Panc1 (cell line): Measurements from ENCODE around the gene DRD4. TPM values are rescaled to one million over a fixed set of nuclear protein-coding genes. Genes with fewer than 3 reads are reported as not detected.

Experiments used
- ATAC-seq: fragments of 200-7000 bp; cut with Tn5 transposase; 2 replicates; pipeline ENCODE4 v1.9.1; 2020; ENCODE audit warnings: mild to moderate bottlenecking, moderate library complexity
- BruUV-seq: library from RNA; stranded (reverse); fragments of 400-500 nt; replicated peaks from 2 replicates; lab custom pipeline; 2021; lab: Mats Ljungman, UMichigan
- CTCF ChIA-PET: fragments of 300-600 bp; sonication (Branson Sonifier 250); formaldehyde crosslinking; loops from one replicate; lab custom pipeline; 2022; ENCODE audit warnings: antibody characterized with exemption; lab: Charles Lee
- POLR2A ChIA-PET: fragments of 300-600 bp; sonication (Branson Sonifier 250); formaldehyde crosslinking; loops from one replicate; lab custom pipeline; 2022; ENCODE audit warnings: antibody characterized with exemption; lab: Charles Lee
- DNase-seq: peaks from one replicate; pipeline ENCODE4 v3.0.0-alpha.2; 2010; ENCODE audit warnings: low read depth, low spot score
- H3K27ac ChIP-seq: 2 replicates; pipeline ENCODE4 v1.5.1; 2011; ENCODE audit warnings: mild to moderate bottlenecking, low read length, inconsistent platforms
- H3K27me3 ChIP-seq: fragments of 200-500 bp; sonication (Bioruptor generic); 2 replicates; pipeline ENCODE4 v1.6.0; 2014; ENCODE audit warnings: low read length, inconsistent platforms; ENCODE audit not compliant: control insufficient read depth, insufficient read depth
- H3K36me3 ChIP-seq: fragments of 200-500 bp; sonication (Bioruptor generic); 2 replicates; pipeline ENCODE4 v1.5.1; 2014; ENCODE audit warnings: inconsistent platforms, mild to moderate bottlenecking, low read length, moderate library complexity; ENCODE audit not compliant: control insufficient read depth, insufficient read depth
- H3K4me1 ChIP-seq: 2 replicates; pipeline ENCODE4 v1.5.1; 2011; ENCODE audit warnings: inconsistent platforms, mild to moderate bottlenecking, low read length, moderate library complexity; ENCODE audit not compliant: control insufficient read depth, insufficient read depth
- H3K4me3 ChIP-seq, 2 experiments: 2 replicates each; pipeline ENCODE4 v1.5.1; 2011 to 2012; ENCODE audit warnings: low read depth in 2 of 2, low read length in 2 of 2, mild to moderate bottlenecking in 2 of 2, inconsistent platforms in 1 of 2, moderate library complexity in 1 of 2
- H3K9me3 ChIP-seq: fragments of 200-500 bp; sonication (Bioruptor generic); 2 replicates; pipeline ENCODE4 v1.5.1; 2014; ENCODE audit warnings: low read depth, mild to moderate bottlenecking, inconsistent platforms, low read length, moderate library complexity; ENCODE audit not compliant: control insufficient read depth, insufficient read depth
- POLR2AphosphoS5 ChIP-seq: IDR thresholded peaks from 2 replicates; pipeline ENCODE4 v1.6.1; 2012; ENCODE audit warnings: mild to moderate bottlenecking, low read depth, low read length, moderate library complexity
- SIN3A ChIP-seq: IDR thresholded peaks from 2 replicates; pipeline ENCODE4 v1.6.1; 2012; ENCODE audit warnings: low read depth, mild to moderate bottlenecking, low read length, moderate library complexity, borderline replicate concordance; ENCODE audit not compliant: insufficient read depth
- TCF7L2 ChIP-seq: IDR thresholded peaks from 2 replicates; pipeline ENCODE4 v1.6.1; 2011; ENCODE audit warnings: mild to moderate bottlenecking, low read depth, low read length, inconsistent platforms
- in situ Hi-C: cut with HindIII; loops from 2 replicates; pipeline ENCODE4 v1.10.0; 2016; ENCODE audit warnings: low sequenced_read_pairs, low pct_unique_long_range_greater_than_20kb
- intact Hi-C: fragments of 100-400 bp; cut with micrococcal nuclease; formaldehyde crosslinking; loops from one replicate; pipeline ENCODE4 v1.10.0; 2022; ENCODE audit not compliant: unreplicated experiment
- total RNA-seq: library from RNA; stranded (reverse); gene quantifications from one replicate; pipeline ENCODE4 v1.2.1, GENCODE V29; 2021; ENCODE audit not compliant: unreplicated experiment
- TF ChIP-seq, protein P1 (sequence below): fragments of 450-650 bp; IDR thresholded peaks from 2 replicates; pipeline ENCODE4 v1.5.1; 2017; ENCODE audit warnings: mild to moderate bottlenecking
- TF ChIP-seq, protein P2 (sequence below), 2 experiments: IDR thresholded peaks; 2 replicates each; pipeline ENCODE4 v1.6.1; 2011 to 2012; ENCODE audit warnings: low read depth in 2 of 2, control low read depth in 1 of 2, low read length in 1 of 2, mild to moderate bottlenecking in 1 of 2, moderate library complexity in 1 of 2; ENCODE audit not compliant: insufficient read depth in 1 of 2

DRD4 gene
- total RNA-seq, 1 experiment from 2014 or later, result 0.95 TPM

DNA sequence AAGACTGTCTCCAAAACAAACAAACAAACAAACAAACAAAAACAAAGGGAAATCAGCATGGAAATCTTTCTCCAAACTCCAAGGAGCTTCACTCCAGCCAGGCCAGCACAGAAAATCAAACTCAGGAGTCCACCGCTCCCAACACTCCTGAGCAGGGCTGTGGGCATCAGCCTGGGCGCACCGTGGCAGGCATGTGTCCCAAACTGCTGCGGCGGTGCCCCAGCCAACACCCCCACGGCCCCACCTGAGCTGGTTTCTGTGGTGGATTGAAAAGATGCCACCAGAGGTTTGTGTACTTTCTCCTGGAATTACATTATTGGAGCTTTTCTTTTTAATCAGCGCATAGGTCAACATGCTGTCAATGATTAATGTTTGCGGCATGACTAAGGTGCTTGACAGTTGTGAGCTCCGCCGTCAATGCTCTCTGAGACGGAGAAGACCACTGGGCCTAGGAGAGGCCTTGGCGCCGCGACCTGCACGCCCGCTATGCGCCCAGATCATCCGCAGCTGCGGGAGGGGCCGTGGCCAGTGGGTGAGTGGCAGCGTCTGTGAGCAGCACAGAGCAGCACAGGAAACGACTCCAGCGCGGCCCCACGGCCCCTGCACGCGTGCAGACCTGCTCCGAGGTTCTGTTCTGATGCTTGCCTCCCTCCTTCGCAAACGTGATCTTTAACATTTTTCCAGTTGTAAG lies 18.1 kb downstream of the DRD4 start:
- no peaks in the 10 kb centered on the region for H3K4me1 ChIP-seq
- H3K9me3 ChIP-seq, result no peaks in the 10 kb centered on the region
- POLR2A ChIA-PET, result no interaction called here
- no peak overlapping the region for H3K4me3 ChIP-seq
- H3K27me3 ChIP-seq, result no peaks in the 10 kb centered on the region
- ATAC-seq (no peak; the same call in 1 of the 2 replicates), DNase-seq (no peak)
- BruUV-seq, result no TSS peak
- CTCF ChIA-PET, result no interaction called here
- intact Hi-C loops, result no loop called here
- in situ Hi-C loops, result no loop called here
- no peak for TF ChIP-seq TCF7L2
- TF ChIP-seq SIN3A, result no peak
- TF ChIP-seq, protein P1, sequence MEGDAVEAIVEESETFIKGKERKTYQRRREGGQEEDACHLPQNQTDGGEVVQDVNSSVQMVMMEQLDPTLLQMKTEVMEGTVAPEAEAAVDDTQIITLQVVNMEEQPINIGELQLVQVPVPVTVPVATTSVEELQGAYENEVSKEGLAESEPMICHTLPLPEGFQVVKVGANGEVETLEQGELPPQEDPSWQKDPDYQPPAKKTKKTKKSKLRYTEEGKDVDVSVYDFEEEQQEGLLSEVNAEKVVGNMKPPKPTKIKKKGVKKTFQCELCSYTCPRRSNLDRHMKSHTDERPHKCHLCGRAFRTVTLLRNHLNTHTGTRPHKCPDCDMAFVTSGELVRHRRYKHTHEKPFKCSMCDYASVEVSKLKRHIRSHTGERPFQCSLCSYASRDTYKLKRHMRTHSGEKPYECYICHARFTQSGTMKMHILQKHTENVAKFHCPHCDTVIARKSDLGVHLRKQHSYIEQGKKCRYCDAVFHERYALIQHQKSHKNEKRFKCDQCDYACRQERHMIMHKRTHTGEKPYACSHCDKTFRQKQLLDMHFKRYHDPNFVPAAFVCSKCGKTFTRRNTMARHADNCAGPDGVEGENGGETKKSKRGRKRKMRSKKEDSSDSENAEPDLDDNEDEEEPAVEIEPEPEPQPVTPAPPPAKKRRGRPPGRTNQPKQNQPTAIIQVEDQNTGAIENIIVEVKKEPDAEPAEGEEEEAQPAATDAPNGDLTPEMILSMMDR, result no peak
- TF ChIP-seq, protein P2, sequence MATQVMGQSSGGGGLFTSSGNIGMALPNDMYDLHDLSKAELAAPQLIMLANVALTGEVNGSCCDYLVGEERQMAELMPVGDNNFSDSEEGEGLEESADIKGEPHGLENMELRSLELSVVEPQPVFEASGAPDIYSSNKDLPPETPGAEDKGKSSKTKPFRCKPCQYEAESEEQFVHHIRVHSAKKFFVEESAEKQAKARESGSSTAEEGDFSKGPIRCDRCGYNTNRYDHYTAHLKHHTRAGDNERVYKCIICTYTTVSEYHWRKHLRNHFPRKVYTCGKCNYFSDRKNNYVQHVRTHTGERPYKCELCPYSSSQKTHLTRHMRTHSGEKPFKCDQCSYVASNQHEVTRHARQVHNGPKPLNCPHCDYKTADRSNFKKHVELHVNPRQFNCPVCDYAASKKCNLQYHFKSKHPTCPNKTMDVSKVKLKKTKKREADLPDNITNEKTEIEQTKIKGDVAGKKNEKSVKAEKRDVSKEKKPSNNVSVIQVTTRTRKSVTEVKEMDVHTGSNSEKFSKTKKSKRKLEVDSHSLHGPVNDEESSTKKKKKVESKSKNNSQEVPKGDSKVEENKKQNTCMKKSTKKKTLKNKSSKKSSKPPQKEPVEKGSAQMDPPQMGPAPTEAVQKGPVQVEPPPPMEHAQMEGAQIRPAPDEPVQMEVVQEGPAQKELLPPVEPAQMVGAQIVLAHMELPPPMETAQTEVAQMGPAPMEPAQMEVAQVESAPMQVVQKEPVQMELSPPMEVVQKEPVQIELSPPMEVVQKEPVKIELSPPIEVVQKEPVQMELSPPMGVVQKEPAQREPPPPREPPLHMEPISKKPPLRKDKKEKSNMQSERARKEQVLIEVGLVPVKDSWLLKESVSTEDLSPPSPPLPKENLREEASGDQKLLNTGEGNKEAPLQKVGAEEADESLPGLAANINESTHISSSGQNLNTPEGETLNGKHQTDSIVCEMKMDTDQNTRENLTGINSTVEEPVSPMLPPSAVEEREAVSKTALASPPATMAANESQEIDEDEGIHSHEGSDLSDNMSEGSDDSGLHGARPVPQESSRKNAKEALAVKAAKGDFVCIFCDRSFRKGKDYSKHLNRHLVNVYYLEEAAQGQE (IDR thresholded peaks at IDR 0.05; ENCODE audit: insufficient read depth in 1 of 2, low read depth in 2 of 2, low read length in 1 of 2), result no peak
- TF ChIP-seq POLR2AphosphoS5, result no peak
- no peaks in the 10 kb centered on the region; the same call in 1 of the 2 replicates for H3K36me3 ChIP-seq
- no peak overlapping the region for H3K27ac ChIP-seq

DNA sequence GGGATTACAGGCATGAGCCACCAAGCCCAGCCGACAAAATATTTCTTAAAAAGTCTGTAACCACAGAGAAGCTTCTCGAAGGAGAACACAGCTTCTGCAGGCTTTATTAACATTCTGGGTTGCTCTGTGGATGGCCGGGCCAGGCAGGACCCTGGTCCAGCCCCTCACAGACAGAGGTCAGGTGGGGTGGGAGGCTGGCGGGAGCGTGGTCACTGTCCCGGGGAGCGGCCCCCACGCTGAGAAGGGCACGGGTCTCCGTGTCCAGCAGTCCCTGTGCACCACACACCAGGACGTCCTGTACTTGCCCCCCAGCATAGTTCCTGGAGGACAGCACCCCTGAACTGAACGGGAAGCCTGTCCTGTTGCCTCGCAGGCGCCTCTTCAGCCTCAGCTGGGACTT lies 19.4 kb downstream of the DRD4 start:
- intact Hi-C loops (no loop called here), in situ Hi-C loops (no loop called here)
- no peaks in the 10 kb centered on the region for H3K27me3 ChIP-seq
- H3K27ac ChIP-seq, result no peak overlapping the region
- CTCF ChIA-PET, result no interaction called here
- no peak overlapping the region for H3K4me3 ChIP-seq
- TF ChIP-seq TCF7L2, result no peak
- ATAC-seq (no peak), DNase-seq (no peak)
- H3K9me3 ChIP-seq, result no peaks in the 10 kb centered on the region
- POLR2A ChIA-PET, result interaction anchor here (0.7 kb wide), 1 partner anchor 127 kb away, joined by 6 read pairs; no protein-coding TSS in a partner anchor
- H3K4me1 ChIP-seq, result no peaks in the 10 kb centered on the region
- H3K36me3 ChIP-seq, result no peaks in the 10 kb centered on the region; the same call in 1 of the 2 replicates
- no TSS peak for BruUV-seq

DNA sequence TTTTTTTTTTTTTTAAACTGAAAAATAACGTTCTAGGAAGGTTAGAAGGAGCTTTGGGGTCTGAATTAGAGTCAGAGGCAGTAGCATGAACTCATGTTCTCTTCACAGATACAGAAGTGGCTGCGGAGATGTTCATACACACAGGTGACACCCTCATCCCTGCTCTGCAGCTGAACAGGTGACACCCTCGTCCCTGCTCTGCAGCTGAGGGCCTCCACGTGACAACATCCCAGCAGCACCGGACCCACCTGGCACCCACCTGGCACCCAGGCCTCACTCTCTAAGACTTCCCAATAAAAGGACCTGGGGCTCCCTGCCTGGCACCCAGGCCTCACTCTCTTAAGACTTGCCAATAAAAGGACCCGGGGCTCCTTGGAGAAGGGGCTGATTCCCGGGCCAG lies 19.8 kb downstream of the DRD4 start:
- H3K4me3 ChIP-seq, result no peak overlapping the region
- no peaks in the 10 kb centered on the region for H3K27me3 ChIP-seq
- CTCF ChIA-PET, result no interaction called here
- no peaks in the 10 kb centered on the region for H3K9me3 ChIP-seq
- DNase-seq, result no peak
- ATAC-seq, result no peak
- intact Hi-C loops (no loop called here), in situ Hi-C loops (no loop called here)
- H3K36me3 ChIP-seq, result no peaks in the 10 kb centered on the region; the same call in 1 of the 2 replicates
- TF ChIP-seq, protein P2 (IDR thresholded peaks at IDR 0.05; ENCODE audit: insufficient read depth in 1 of 2, low read depth in 2 of 2, low read length in 1 of 2), result no peak
- no peak for TF ChIP-seq SIN3A
- TF ChIP-seq TCF7L2, result no peak
- TF ChIP-seq POLR2AphosphoS5, result no peak
- TF ChIP-seq, protein P1, result no peak
- no peak overlapping the region for H3K27ac ChIP-seq
- POLR2A ChIA-PET, result interaction anchor here (0.7 kb wide), 1 partner anchor 127 kb away, joined by 6 read pairs; no protein-coding TSS in a partner anchor
- no TSS peak for BruUV-seq
- no peaks in the 10 kb centered on the region for H3K4me1 ChIP-seq
